IPS-NIHi7 (cell line): ENCODE results near the gene IYD.

Experiments used
- DNase-seq: peaks from one replicate; pipeline ENCODE4 v3.0.0; 2012; ENCODE audit warnings: mixed read lengths; ENCODE audit errors: extremely low spot score

IYD gene

GRCh38 chr6:150394899-150395295 is 26.1 kb downstream of the IYD start:
- DNase-seq, result no peak

GRCh38 chr6:150395388-150396009 is 26.7 kb downstream of the IYD start:
- DNase-seq, result peak; percentile 79

GRCh38 chr6:150403458-150404246 is 34.8 kb downstream of the IYD start:
- DNase-seq, result no peak

- DNase-seq, result no peak
Measured at GRCh38 chr6:150406948-150407347, 38.1 kb downstream of the IYD start.

GRCh38 chr6:150408842-150409241 is 40.0 kb downstream of the IYD start:
- no peak for DNase-seq

- no peak for DNase-seq
Measured at GRCh38 chr6:150409576-150410066, 40.8 kb downstream of the IYD start.

- DNase-seq, result no peak
Measured at GRCh38 chr6:150410399-150410798, 41.6 kb downstream of the IYD start.

GRCh38 chr6:150410906-150411305 is 42.1 kb downstream of the IYD start:
- DNase-seq, result no peak

GRCh38 chr6:150412221-150412620 is 43.4 kb downstream of the IYD start:
- DNase-seq, result no peak

GRCh38 chr6:150413198-150413597 is 44.4 kb downstream of the IYD start:
- DNase-seq, result no peak

- DNase-seq, result no peak
Measured at GRCh38 chr6:150413781-150414281, 45.0 kb downstream of the IYD start.

- no peak for DNase-seq
Measured at GRCh38 chr6:150416128-150416527, 47.3 kb downstream of the IYD start.

GRCh38 chr6:150417250-150417649 is 48.4 kb downstream of the IYD start:
- no peak for DNase-seq

- peak; percentile 68 for DNase-seq
Measured at GRCh38 chr6:150417899-150418826, 49.4 kb downstream of the IYD start.

GRCh38 chr6:150418827-150419594 is 50.2 kb downstream of the IYD start:
- peak; percentile 78 for DNase-seq

- no peak for DNase-seq
Measured at GRCh38 chr6:150420428-150420827, 51.6 kb downstream of the IYD start.

GRCh38 chr6:150420926-150421325 is 52.1 kb downstream of the IYD start:
- DNase-seq, result no peak

- no peak for DNase-seq
Measured at GRCh38 chr6:150425508-150425907, 56.7 kb downstream of the IYD start.

GRCh38 chr6:150426198-150426597 is 57.4 kb downstream of the IYD start:
- no peak for DNase-seq

- DNase-seq, result no peak
Measured at GRCh38 chr6:150427037-150427602, 58.3 kb downstream of the IYD start.

- no peak for DNase-seq
Measured at GRCh38 chr6:150427843-150428242, 59.0 kb downstream of the IYD start.
